Thoracic aorta (tissue), 2 donors: ENCODE data around the gene CEP164. TPM values are rescaled to one million over a fixed set of nuclear protein-coding genes. Genes with fewer than 3 reads are reported as not detected.
A peak's percentile ranks its signal among the peaks of the same experiment; 100 is the strongest.
"Not testable (repeated sequence)": the region's sequence is repeated elsewhere in the genome, so short reads cannot be mapped to it uniquely, and the experiment has no call there.

Experiments used
- ATAC-seq: fragments of 150-250 bp; one replicate; pipeline ENCODE4 v1.8.0; 2017; ENCODE audit warnings: low read depth; ENCODE audit not compliant: insufficient number of reproducible peaks, low FRiP score
- DNase-seq: peaks from one replicate; pipeline ENCODE4 v3.0.0-alpha.2; 2020; ENCODE audit warnings: low spot score
- H3K27ac ChIP-seq, 2 donors: fragments of 200-600 bp; sonication (generic); 1 replicate in 1 of 2; 2 replicates in 1 of 2; pipeline ENCODE4 v1.5.1; 2016; ENCODE audit warnings: mild to moderate bottlenecking in 2 of 2, moderate library complexity in 2 of 2
- H3K27me3 ChIP-seq: fragments of 200-600 bp; sonication (generic); replicated peaks from 2 replicates; pipeline ENCODE4 v1.6.0; 2016; ENCODE audit warnings: mild to moderate bottlenecking; ENCODE audit not compliant: insufficient read depth
- H3K36me3 ChIP-seq: fragments of 200-600 bp; sonication (generic); one replicate; pipeline ENCODE4 v1.5.1; 2016
- H3K4me1 ChIP-seq, 2 donors: fragments of 200-600 bp; sonication (generic); 1 replicate in 1 of 2; 2 replicates in 1 of 2; pipeline versions ENCODE4 v1.5.1 to v1.6.0; 2016; ENCODE audit warnings: low read depth in 2 of 2, mild to moderate bottlenecking in 1 of 2; ENCODE audit not compliant: control insufficient read depth in 1 of 2
- H3K4me3 ChIP-seq: fragments of 200-600 bp; sonication (generic); 2 replicates; pipeline ENCODE4 v1.5.1; 2016; ENCODE audit warnings: mild to moderate bottlenecking
- H3K9me3 ChIP-seq: fragments of 200-600 bp; sonication (generic); 2 replicates; pipeline ENCODE4 v1.5.1; 2016
- total RNA-seq, 2 donors: library from RNA; depleted of rRNA; stranded (reverse); fragments of >200 nt; gene quantifications; one replicate each; pipeline versions ENCODE4 v1.1.0 to v1.2.3, GENCODE V29; 2016
- TF ChIP-seq, protein P1 (sequence below): fragments of 200-600 bp; sonication (generic); IDR thresholded peaks from one replicate; pipeline ENCODE4 v1.5.1; 2019; ENCODE audit warnings: antibody characterized with exemption

The CEP164 gene
- total RNA-seq, 2 donors from 2014 or later = 27.9 to 53.4 TPM

DNA sequence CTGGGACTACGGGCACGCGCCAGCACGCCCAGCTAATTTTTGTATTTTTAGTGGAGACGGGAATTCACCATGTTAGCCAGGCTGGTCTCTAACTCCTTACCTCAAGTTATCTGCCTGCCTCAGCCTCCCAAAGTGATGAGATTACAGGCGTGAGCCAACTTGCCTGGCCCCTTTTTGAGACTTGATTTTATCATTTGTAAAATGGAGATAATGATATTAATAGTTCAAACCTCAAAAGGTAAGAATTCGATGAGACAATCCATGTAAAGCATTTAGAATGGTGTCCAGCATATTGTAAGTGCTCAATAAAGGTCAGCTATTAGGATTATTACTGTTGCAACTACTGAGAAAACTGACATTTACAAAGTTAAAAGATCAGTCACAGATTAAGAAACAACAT is 8.9 kb upstream of the CEP164 start:
- Histone ChIP-seq H3K27me3 (no peaks in the 10 kb centered on the region), H3K27ac (peak overlapping the region in 1 of 2 donors; percentile 8), H3K9me3 (no peaks in the 10 kb centered on the region), H3K4me1 (peaks cover 24 to 36% of the 10 kb centered on the region in 2 donors), H3K4me3 (no peak overlapping the region), H3K36me3 (no peaks in the 10 kb centered on the region)
- DNase-seq (no peak), ATAC-seq (no peak)
- TF ChIP-seq, protein P1, sequence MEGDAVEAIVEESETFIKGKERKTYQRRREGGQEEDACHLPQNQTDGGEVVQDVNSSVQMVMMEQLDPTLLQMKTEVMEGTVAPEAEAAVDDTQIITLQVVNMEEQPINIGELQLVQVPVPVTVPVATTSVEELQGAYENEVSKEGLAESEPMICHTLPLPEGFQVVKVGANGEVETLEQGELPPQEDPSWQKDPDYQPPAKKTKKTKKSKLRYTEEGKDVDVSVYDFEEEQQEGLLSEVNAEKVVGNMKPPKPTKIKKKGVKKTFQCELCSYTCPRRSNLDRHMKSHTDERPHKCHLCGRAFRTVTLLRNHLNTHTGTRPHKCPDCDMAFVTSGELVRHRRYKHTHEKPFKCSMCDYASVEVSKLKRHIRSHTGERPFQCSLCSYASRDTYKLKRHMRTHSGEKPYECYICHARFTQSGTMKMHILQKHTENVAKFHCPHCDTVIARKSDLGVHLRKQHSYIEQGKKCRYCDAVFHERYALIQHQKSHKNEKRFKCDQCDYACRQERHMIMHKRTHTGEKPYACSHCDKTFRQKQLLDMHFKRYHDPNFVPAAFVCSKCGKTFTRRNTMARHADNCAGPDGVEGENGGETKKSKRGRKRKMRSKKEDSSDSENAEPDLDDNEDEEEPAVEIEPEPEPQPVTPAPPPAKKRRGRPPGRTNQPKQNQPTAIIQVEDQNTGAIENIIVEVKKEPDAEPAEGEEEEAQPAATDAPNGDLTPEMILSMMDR = no peak

DNA sequence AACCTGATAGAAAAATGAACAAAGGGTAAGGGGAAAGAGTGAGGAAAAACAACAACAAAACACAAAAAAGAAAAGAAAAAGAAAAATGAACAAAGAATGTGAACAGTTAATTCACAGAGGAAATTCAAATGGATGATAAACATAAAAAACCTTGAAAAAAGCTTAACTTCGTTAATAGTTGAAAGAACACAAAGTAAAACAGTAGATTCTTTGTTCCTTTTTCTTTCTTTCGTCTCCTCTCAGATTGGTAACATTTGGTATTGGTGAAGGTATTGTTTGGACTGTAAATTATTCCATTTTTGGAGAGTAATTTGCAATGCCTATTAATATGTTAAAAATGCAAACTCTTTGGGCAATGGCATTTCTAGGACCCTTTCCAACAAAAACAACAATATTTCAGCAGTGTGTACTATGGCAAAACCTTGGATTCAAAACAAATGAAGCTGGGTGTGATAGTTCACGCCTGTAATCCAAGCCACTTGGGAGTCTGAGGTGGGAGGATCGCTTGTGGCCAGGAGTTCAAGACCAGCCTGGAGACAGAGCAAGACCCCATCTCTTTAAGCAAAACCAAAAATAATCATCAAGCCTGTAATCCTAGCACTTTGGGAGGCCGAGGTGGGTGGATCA is 8.3 kb upstream of the CEP164 start:
- no peak for DNase-seq
- ATAC-seq = no peak
- H3K36me3 ChIP-seq = no peaks in the 10 kb centered on the region
- no peaks in the 10 kb centered on the region for H3K27me3 ChIP-seq
- H3K27ac ChIP-seq = peak overlapping the region in 1 of 2 donors; percentile 60
- peak overlapping the region; percentile 7 for H3K4me3 ChIP-seq
- TF ChIP-seq, protein P1 = no peak
- H3K9me3 ChIP-seq = no peaks in the 10 kb centered on the region
- H3K4me1 ChIP-seq = peaks cover 20 to 30% of the 10 kb centered on the region in 2 donors

DNA sequence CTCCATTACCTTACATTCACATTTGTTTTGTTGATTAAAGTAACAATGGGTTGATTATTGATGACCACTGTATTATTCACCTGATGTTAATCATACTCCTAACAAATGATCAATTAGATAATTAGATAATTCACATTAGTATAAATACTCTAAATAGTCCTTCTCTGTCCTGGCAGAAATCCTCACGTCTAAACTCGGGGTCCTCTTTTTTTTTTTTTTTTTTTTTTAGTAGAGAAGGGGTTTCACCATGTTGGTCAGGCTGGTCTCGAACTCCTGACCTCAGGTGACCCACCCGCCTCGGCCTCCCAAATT is 443 bp upstream of the CEP164 start:
- Histone ChIP-seq H3K4me3 (peak overlapping the region; percentile 91), H3K27ac (peak overlapping the region in 1 of 2 donors; percentile 84), H3K4me1 (peaks cover 9 to 25% of the 10 kb centered on the region in 2 donors)
- not testable (repeated sequence) for H3K9me3 ChIP-seq, ATAC-seq, DNase-seq, H3K27me3 ChIP-seq, H3K36me3 ChIP-seq

DNA sequence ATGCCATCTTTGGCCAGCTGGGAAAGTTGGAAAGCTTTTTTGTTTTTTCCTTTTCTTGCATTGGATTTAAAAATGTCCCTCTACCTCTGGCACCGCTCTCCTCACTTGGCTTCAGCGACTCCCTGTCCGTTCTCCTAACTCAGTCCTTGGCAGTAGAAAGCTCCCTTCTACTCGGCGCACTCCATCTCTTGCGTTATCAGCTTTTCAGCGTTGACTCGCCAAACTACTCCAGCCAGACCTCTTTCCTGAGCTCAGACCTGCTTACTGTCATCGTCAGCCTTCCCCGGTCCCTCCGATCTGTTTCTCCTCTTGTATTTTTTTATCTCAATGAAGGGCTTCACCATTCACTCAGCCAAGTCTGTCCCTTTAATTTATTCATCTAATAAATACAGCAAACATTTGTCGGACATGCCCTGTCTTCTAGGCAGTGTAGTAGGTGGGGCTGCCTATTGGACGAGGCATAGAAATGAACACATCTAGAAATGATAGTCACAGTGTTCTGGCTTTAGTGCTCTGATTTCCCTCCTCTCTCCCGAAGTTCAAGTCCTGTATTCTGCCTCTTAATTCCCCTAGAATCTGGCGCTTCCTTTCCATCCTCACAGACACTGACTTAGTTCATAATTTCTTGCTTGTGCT is 839 bp downstream of the CEP164 start:
- Histone ChIP-seq H3K27me3 (no peaks in the 10 kb centered on the region), H3K9me3 (no peaks in the 10 kb centered on the region), H3K4me3 (peak overlapping the region; percentile 91), H3K27ac (peak overlapping the region; percentile 84 to 86), H3K36me3 (no peaks in the 10 kb centered on the region), H3K4me1 (peaks cover 9 to 25% of the 10 kb centered on the region in 2 donors)
- TF ChIP-seq, protein P1 = no peak
- ATAC-seq = peak; percentile 38
- peak; percentile 16 for DNase-seq

DNA sequence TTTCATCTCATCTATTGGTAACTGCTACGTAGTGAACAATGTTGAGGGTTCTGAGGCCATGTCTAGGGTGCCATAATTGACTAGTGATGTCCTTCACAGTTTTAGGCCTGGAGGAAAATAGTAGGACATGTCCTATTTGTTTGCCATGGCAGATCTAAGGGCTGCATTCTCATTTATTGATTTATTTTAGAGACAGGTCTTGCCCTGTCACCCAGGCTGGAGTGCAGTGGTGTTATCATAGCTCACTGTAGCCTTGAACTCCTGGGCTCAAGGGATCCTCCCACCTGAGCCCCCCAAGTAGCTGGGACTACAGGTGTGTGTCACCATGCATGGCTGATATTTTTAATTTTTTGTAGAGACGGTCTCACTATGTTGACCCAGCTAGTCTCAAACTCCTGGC is 5.2 kb downstream of the CEP164 start:
- TF ChIP-seq, protein P1 = no peak
- ATAC-seq = no peak
- Histone ChIP-seq H3K27ac (no peak overlapping the region), H3K9me3 (no peaks in the 10 kb centered on the region), H3K4me1 (peaks cover 9 to 25% of the 10 kb centered on the region in 2 donors), H3K36me3 (peaks cover 12% of the 10 kb centered on the region), H3K27me3 (no peaks in the 10 kb centered on the region), H3K4me3 (no peak overlapping the region)
- no peak for DNase-seq
